SU-DHL-6 (cell line): ENCODE results near the gene UTP20.

Experiments
- H2AFZ ChIP-seq: fragments of 200-600 bp; sonication (generic); 2 replicates; pipeline ENCODE4 v1.6.1; 2014; ENCODE audit warnings: low read depth, mild to moderate bottlenecking, moderate library complexity, mixed read lengths, antibody characterized with exemption, low read length; ENCODE audit not compliant: severe bottlenecking
- H3F3A ChIP-seq: fragments of 200-600 bp; shearing (Covaris generic); 2 replicates; pipeline ENCODE4 v1.6.0; 2016; ENCODE audit warnings: antibody characterized with exemption, mild to moderate bottlenecking; ENCODE audit not compliant: insufficient read depth
- H3K27ac ChIP-seq: fragments of 200-600 bp; sonication (generic); 2 replicates; pipeline ENCODE4 v1.5.1; 2016; ENCODE audit warnings: low read depth, mild to moderate bottlenecking, low read length, moderate library complexity, mixed read lengths
- H3K27me3 ChIP-seq: fragments of 200-600 bp; sonication (generic), shearing (Covaris generic); 2 replicates; pipeline ENCODE4 v1.6.0; 2014; ENCODE audit warnings: mild to moderate bottlenecking, low read length
- H3K36me3 ChIP-seq: fragments of 200-600 bp; sonication (generic); 2 replicates; pipeline ENCODE4 v1.6.1; 2014; ENCODE audit warnings: mild to moderate bottlenecking, low read length, mixed read lengths
- H3K4me2 ChIP-seq: fragments of 300-600, 200-600 bp; shearing (Covaris generic), sonication (generic); 2 replicates; pipeline ENCODE4 v1.6.0; 2014; ENCODE audit warnings: low read length, low read depth, mild to moderate bottlenecking; ENCODE audit not compliant: poor library complexity, severe bottlenecking
- H3K4me3 ChIP-seq: fragments of 200-600 bp; sonication (generic); 2 replicates; pipeline ENCODE4 v1.5.1; 2014; ENCODE audit warnings: antibody characterized with exemption, low read length, mild to moderate bottlenecking, mixed read lengths; ENCODE audit not compliant: insufficient read depth, poor library complexity, severe bottlenecking
- H3K79me2 ChIP-seq: fragments of 200-600 bp; sonication (generic); 2 replicates; pipeline ENCODE4 v1.6.1; 2014; ENCODE audit warnings: mild to moderate bottlenecking, low read length, moderate library complexity; ENCODE audit not compliant: insufficient read depth
- H3K9ac ChIP-seq: fragments of 200-600 bp; sonication (generic); 2 replicates; pipeline ENCODE4 v1.7.0; 2014; ENCODE audit warnings: mild to moderate bottlenecking, low read length
- H3K9me2 ChIP-seq: fragments of 200-600 bp; sonication (generic); replicated peaks from 2 replicates; pipeline ENCODE4 v1.6.1; 2014; ENCODE audit warnings: low read length; ENCODE audit not compliant: insufficient read depth
- H3K9me3 ChIP-seq: fragments of 200-600 bp; sonication (generic); 2 replicates; pipeline ENCODE4 v1.6.1; 2014; ENCODE audit warnings: low read length, mixed read lengths; ENCODE audit not compliant: insufficient read depth
- H4K20me1 ChIP-seq: fragments of 200-600 bp; sonication (generic); 2 replicates; pipeline ENCODE4 v1.6.1; 2014; ENCODE audit warnings: low read depth, mild to moderate bottlenecking, antibody characterized with exemption, low read length, moderate library complexity, mixed read lengths
- CTCF ChIP-seq: fragments of 200-600 bp; sonication (generic); IDR thresholded peaks from one replicate; pipeline ENCODE4 v1.5.1; 2017; ENCODE audit warnings: antibody characterized with exemption, mild to moderate bottlenecking, low read length, moderate library complexity; ENCODE audit not compliant: insufficient read depth, poor library complexity, severe bottlenecking
- EZH2phosphoT487 ChIP-seq: fragments of 200-600 bp; sonication (generic), shearing (Covaris generic); conservative IDR thresholded peaks from 2 replicates; pipeline ENCODE4 v1.6.1; 2018; ENCODE audit warnings: mild to moderate bottlenecking, antibody characterized with exemption, low read length, moderate library complexity, mixed read lengths

Gene UTP20

GRCh38 chr12:101257357-101257756 is 22.5 kb upstream of the UTP20 start:
- no peaks in the 10 kb centered on the region for H3K27me3 ChIP-seq
- TF ChIP-seq EZH2phosphoT487: no peak
- no peak for TF ChIP-seq CTCF
- H3K4me3 ChIP-seq: no peak overlapping the region

GRCh38 chr12:101267111-101267510 is 12.8 kb upstream of the UTP20 start:
- no peaks in the 10 kb centered on the region for H3K9me2 ChIP-seq
- H3K27me3 ChIP-seq: no peaks in the 10 kb centered on the region
- no peaks in the 10 kb centered on the region for H3K79me2 ChIP-seq
- H3K36me3 ChIP-seq: no peaks in the 10 kb centered on the region
- H3K9me3 ChIP-seq: no peaks in the 10 kb centered on the region; the same call in 1 of the 2 replicates
- H3K4me3 ChIP-seq: no peak overlapping the region
- H2AFZ ChIP-seq: no peak overlapping the region
- no peaks in the 10 kb centered on the region for H3F3A ChIP-seq
- no peak overlapping the region for H3K9ac ChIP-seq
- H3K4me2 ChIP-seq: no peak overlapping the region
- no peak overlapping the region for H3K27ac ChIP-seq
- TF ChIP-seq CTCF (no peak), EZH2phosphoT487 (no peak)
- H4K20me1 ChIP-seq: no peaks in the 10 kb centered on the region

More at GRCh38 chr12:101257357-101257756, 22.5 kb upstream of the UTP20 start:
- H3K36me3 ChIP-seq: no peaks in the 10 kb centered on the region
- no peaks in the 10 kb centered on the region for H4K20me1 ChIP-seq
- no peak overlapping the region for H3K4me2 ChIP-seq
- no peaks in the 10 kb centered on the region for H3K79me2 ChIP-seq
- H3F3A ChIP-seq: no peaks in the 10 kb centered on the region
- H3K9ac ChIP-seq: no peak overlapping the region
- no peaks in the 10 kb centered on the region for H3K9me2 ChIP-seq
- no peak overlapping the region for H2AFZ ChIP-seq
- H3K9me3 ChIP-seq: no peaks in the 10 kb centered on the region
- no peak overlapping the region for H3K27ac ChIP-seq

- H3K9ac ChIP-seq: no peak overlapping the region
- H3K4me3 ChIP-seq: no peak overlapping the region
- H3K9me2 ChIP-seq: no peaks in the 10 kb centered on the region
- H3K36me3 ChIP-seq: no peaks in the 10 kb centered on the region
- H3K27me3 ChIP-seq: no peaks in the 10 kb centered on the region
- H3K27ac ChIP-seq: no peak overlapping the region
- no peak overlapping the region for H3K4me2 ChIP-seq
- TF ChIP-seq CTCF: no peak
- no peak for TF ChIP-seq EZH2phosphoT487
- H4K20me1 ChIP-seq: no peaks in the 10 kb centered on the region
- no peaks in the 10 kb centered on the region for H3K9me3 ChIP-seq
- no peaks in the 10 kb centered on the region for H3F3A ChIP-seq
- peaks cover 14% of the 10 kb centered on the region for H3K79me2 ChIP-seq
- H2AFZ ChIP-seq: no peak overlapping the region
Measured at GRCh38 chr12:101276433-101276832, 3.5 kb upstream of the UTP20 start.

DNA sequence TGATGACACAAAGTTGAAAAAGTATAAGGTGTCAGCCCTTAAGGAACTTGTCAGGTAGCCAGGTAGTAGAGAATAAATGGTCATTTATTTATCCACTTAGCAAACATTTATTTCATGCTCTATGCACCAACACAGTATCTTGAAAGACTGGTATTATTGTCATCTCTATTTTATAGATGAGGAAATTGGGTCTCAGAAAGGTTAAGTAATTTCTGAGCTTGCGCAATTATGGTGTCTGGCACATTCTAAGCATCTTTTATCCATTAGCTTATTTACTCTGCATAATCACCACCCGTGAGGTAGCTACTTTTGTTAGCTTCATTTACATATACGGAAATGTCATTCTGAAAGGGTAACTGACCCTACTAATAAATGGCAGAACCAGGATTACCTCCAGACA is 2.5 kb upstream of the UTP20 start:
- Histone ChIP-seq H2AFZ (no peak overlapping the region), H3K4me2 (no peak overlapping the region), H3K4me3 (no peak overlapping the region), H3K27ac (no peak overlapping the region), H4K20me1 (no peaks in the 10 kb centered on the region), H3K36me3 (no peaks in the 10 kb centered on the region), H3F3A (no peaks in the 10 kb centered on the region), H3K9ac (no peak overlapping the region), H3K9me2 (no peaks in the 10 kb centered on the region), H3K9me3 (no peaks in the 10 kb centered on the region), H3K27me3 (no peaks in the 10 kb centered on the region), H3K79me2 (peaks cover 15% of the 10 kb centered on the region)
- TF ChIP-seq EZH2phosphoT487 (no peak), CTCF (no peak)
